ENCODE data around the gene ATN1.

ATN1 gene

DNA sequence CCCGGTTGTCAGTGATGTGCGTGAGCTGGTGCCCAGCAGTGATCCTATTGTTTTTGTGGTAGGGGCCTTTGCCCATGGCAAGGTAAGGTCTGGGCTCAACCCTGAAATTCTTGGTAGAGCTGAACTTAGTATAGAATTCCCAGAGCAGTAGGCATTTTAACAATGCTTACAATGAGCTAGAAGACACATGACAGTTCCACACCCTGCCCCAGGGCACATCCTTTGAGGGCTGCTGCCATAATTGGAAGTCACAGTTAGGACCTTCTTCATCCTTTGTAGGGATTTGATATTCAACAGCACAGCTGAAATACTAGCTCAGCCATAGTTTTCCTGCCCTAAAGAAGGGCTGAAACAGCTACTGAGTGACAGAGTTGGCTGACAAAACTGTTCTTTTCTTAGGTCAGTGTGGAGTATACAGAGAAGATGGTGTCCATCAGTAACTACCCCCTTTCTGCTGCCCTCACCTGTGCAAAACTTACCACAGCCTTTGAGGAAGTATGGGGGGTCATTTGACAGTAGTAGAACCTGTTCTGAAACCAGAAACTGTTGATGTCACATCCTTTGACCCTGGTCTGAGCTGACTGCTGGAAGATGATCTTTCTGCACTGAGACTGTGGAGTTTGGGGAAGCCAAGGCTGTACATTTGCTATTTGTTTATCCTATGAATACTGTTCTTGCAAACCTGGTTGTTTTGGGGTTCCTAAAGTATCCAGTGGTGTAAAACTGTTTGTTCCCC, 47.7 kb downstream of the ATN1 start:
- DNase-seq (ENCODE audit: low read depth, low spot score): no peak

DNA sequence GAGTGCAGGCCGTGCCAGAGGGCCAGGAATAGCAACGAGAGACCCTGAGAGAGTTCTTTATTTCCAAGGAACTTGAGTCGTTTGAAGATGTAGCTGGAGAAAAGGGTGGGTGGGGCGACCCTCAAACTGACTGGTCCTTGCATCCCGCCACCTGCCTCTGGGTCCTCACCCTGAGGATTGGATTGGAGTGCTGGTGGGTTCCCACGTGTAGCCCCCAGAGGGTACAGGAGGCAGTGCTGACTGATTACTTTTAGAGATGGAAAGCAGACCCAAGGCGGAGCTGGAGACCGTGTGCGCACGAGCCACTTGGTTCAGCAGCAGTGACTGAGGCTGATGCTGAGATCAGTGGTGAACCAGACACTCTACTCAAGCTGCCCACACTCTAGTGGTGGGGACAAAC, 49.9 kb downstream of the ATN1 start:
- DNase-seq (ENCODE audit: low read depth, low spot score): no peak

DNA sequence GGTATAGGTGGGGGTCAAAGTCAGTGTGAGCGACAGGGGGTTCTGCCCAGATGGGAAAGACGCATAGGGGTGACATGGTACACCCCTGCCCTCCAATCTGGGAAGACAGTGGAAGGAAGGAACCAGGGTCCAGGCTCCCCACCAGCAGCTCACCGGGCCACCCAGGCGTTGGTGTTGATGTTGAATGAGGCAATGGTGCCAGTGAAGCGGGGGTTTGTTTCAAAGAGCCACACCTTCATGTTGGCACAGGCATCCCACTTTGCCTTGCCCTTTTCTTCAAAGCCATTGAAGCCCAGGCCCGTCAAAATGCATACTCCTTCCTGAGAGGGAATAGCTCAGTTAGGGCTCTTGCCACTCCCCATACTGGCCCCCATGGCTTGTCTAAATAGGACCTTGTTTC, 50.4 kb downstream of the ATN1 start:
- DNase-seq (ENCODE audit: low read depth, low spot score): no peak

DNA sequence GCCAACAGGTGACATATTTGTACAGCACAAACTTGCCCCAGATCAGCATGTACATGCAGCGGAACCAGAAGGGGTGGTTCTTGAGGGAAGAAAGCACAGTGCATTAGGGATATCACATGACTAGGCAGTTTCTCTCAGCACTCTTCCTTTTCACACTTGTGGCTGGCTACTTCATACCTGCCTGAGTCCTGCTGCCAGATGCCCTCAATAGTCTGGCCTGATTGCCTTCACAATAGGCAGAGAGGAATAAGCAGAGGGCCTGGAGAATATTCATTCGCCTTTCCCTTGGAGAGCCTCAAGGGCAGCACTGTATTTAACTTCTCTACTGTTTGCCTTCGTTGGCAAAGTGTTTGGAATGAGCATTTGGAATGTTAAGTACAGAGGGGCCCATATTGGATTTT, 50.9 kb downstream of the ATN1 start:
- DNase-seq (ENCODE audit: low read depth, low spot score): no peak

DNA sequence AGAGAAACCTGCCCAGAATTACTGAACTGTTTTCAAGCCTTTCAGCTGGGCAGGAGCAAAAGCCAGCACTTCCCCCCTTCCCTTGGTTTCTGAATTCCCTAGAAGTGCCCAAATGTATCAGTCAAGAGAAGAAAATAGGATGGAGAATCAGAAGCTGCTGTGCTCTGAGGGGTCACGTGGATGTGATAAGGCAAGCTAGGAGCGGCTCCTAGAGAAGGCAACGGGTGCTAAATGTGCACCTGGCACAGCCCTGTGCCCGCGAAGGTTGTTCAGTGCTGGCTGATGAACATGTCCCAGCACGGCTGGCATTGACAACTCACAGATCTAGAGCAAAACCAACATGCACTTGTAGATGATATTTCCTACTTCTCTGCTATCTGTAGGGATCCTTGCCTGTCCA, 51.3 kb downstream of the ATN1 start:
- no peak for DNase-seq (ENCODE audit: low read depth, low spot score)

DNA sequence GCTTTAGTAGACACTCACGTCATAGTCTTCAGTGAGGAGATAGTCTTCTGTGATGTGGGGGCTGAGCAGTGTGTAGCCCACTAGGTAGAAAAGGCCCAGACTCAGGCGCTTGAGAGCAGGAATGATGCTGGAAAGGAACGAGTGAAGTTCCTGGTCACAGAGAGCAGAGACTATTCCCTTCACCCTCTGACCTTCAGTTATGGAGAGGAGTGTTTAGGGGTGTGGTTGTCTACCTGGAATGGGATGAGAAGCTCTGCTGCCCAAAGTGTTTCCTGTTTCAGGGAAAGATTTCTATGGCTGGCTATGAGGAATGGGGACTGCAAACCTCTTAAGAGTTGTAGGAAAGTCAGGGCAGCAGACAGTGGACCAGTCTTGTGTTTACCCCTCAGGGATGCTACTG, 51.7 kb downstream of the ATN1 start:
- no peak for DNase-seq (ENCODE audit: low read depth, low spot score)

DNA sequence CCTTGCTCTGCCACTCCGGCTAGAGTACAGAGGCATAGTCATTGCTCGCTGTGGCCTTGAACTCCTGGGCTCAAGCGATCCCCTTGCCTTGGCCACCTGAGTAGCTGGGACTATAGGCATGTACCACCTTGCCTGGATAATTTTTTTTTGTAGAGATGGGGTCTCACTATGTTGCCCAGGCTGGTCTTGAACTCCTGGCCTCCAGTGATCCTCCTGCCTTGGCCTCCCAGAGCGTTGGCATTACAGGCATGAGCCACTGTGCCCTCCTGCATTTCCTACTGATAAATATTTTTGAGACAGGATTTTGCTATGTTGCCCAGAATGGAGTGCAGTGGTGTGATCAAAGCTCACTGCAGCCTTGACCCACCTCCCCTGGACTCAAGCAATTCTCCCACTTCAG, 52.3 kb downstream of the ATN1 start:
- DNase-seq (ENCODE audit: low read depth, low spot score): no peak

DNA sequence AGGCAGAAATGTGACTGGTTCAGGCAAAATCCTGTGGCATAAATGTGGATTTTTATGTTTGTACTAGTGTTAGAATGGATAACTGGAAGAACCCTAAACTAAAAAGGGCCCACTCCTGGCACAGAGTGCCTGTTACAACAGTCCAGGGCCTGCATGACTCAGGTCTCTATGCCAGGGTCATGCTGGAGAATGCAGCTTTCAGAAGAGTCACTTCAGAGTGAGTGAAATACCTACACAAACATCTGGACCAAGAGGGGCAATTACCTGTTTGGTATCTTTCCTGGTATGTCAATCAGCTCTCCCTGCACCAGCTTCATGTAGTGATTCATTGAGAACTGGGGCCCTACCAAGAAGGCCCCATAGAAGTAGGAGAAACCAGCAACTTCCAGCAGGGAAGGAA, 53.0 kb downstream of the ATN1 start:
- no peak for DNase-seq (ENCODE audit: low read depth, low spot score)

DNA sequence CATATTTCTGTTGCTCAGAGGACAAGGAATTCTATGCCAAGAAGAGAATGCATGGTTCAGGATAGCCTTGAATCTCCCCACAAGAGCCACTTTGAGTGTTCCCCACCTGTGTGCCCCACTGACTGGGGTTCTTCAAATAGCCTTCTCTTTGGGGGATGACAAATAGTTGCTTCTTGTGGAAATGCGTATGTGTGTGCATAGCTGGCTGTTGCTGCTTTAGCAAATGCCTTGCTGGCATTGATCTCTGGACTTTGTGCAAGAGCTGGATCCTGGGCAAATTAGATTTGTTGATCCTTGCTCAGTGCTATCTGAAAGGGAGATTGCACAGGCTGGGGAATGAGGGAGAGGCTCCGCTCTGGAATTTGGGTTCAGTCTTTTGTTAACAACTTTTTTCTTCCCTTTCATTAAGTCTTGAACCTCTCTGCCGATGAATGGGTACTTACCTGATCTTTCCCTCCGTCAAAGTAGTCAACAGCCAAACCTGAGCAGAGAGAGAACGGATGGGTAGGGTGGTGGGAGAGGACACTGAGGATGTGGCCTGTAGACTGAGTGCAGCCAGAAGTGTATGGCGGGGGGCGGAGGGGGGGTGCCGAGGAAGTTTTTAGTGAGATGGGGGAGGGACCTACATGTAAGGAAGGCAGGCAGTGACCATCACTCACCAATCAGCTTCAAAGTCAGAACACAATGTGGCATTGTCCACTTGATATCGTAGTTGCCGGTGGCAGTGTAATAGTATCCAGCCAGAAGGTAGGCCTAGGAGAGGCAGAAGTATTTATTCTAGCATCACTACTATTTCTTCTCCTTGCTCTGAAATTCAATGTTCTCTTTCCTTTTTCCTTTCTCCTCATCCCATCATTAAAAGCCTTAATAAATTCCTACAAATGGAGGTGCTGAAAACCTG, 53.6 kb downstream of the ATN1 start:
- DNase-seq (ENCODE audit: low read depth, low spot score): no peak

DNA sequence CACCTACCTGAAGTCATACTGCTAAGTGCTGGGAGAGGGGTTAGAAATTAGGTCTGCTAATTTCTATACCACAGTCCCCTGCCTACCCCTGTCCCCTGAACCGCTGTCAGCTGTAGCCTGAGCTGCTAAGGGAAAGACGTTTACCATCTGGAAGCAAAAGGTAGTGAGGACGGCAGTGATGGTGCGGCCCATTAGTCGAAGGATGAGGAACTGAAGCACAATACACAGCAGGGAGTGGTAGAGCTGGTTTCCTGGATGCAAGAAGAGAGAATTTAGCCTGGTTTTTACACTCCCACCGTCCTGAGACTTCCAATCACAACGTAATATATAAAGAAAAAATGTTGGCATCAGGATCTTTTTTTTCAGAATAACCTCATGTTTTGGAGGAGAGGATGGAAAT, 54.8 kb downstream of the ATN1 start:
- no peak for DNase-seq (ENCODE audit: low read depth, low spot score)

DNA sequence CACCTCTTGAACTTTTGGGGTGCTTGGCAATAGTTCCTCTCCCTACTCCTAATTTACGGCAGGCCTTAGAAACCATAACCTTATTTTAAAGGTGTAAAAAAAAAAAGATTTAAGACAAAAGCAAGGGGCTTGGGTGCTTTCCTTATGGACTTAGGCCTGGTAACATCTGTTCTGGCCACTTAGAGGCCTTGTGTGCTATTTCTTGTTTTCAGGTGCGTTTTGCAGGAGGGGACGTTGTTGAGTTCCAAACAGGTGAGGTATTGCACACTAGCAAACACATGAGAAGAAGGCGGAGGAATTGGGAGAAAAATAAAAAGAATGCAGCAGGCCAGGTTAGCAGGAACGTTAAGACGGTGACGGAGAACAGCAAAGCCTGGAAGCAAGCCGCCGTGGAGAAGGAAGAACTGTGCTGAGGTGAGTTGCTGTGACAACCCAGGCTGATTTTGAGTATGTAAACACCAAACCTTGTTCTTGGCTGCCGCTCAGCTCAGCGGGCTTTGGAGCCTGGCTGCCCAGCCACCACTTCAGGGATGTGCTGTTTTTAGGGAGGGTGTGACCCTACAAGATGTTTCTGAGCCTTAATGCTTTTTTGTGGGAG, 60.3 kb downstream of the ATN1 start:
- no peak for DNase-seq (ENCODE audit: low read depth, low spot score)

All from activated CD4-positive, CD25-positive, alpha-beta regulatory T cell treated with anti-CD3 and anti-CD28 coated beads, Interleukin-2, amount 50 U/mL, for 16 hours (primary cell).